CD4-positive, alpha-beta T cell treated with Interleukin-6 at 100 ng/mL for 8 hours (primary cell): ENCODE measurements around the gene PIEZO1.

Source experiments
- DNase-seq: peaks from one replicate; pipeline ENCODE4 v3.0.0-alpha.2; 2020; ENCODE audit warnings: mixed read lengths, low spot score

PIEZO1 gene

DNA sequence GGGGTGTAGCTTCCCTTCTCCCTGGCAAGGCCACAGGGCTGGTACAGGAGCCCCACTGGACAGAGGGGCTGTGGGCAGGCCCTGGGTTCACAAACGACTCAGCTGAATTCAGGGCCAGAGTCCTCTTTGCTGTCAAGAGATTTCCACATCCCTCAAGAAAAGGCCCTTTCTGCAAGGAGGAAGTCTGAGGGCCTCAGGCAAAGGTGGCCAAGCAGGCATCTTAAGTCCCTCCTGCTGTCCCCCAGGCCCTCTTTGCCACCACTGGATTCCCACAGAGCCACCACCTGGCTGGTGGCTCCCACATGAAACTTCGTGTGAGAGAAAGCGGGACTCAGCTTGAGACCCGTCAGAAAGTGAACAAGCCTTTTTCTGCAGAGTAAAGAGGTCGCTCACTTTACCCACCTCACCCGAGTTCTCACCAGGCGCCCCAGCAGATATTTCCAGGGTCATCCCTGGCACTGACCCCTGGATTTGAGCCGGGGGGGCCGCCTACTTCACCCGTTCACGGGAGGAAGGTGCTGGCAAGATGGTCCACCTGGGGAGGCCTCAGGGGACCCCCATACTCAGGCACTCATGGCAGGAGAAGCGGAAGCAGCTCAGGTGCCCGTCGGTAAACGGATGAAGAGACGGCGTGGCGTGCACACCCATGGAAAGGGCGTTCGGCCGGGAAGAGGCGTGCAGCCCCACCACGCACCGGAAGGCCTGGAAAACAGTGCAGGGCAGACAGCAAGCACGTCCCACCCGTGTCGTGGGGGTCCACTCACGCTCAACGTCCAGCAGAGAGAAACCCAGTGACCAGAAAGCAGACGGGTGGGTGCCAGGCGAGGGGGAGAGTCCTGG is 82.4 kb downstream of the PIEZO1 start:
- DNase-seq: no peak

DNA sequence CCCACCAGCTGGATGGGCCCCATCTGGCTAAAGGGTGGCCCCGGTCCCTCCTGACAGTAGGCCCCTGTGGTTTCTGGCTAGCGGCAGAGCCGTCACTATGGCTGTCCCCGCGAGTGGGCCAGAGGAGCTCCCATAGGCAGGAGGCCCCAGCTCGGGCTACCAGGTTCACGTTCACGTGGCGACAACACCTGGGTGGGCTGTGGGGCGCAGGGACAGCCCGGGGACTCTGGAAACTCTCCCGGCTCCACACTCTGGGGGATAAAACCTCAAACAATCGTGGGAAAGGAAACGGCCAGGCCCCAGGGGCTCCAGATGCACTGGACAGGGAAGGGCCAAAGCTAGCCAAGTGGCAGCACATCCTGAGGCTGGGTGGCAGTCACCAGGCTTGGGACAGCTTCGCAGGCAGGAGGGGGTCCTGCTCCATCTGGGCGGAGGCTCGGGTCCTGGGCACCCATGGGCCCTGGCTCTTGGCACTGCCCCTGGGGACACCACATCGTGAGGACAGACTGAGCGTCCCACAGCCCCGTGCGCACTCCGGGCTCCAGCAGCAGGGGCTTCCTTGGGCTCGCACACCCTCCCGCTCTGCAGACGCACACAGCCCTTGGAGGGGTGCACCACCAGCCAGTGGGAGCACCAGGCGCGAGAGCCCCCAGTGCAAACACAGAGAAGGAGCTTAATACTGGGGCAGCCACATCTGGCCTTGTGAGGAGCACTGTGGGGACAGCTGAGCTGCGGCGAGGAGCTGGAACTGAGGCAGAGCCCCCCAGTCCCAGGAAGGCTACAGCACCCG is 83.2 kb downstream of the PIEZO1 start:
- no peak for DNase-seq

- DNase-seq: peak; percentile 96
Observed at GRCh38 chr16:88700636-88701482, 84.2 kb downstream of the PIEZO1 start.

DNA sequence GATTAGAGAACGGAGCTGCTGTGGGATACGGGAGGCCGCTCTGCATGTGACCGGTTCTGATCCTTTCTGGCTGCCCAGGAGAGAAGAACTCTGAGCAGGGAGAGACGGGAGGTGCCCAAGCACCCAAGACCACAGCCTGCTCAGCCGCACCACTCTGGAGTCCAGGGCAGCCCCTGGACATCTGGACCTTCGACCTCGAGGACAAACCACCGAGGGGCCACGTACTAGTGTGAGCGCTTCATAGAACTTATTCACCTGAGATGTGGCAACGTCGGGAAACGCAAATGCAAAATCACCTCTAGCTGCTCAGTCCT is 84.7 kb downstream of the PIEZO1 start:
- no peak for DNase-seq

DNA sequence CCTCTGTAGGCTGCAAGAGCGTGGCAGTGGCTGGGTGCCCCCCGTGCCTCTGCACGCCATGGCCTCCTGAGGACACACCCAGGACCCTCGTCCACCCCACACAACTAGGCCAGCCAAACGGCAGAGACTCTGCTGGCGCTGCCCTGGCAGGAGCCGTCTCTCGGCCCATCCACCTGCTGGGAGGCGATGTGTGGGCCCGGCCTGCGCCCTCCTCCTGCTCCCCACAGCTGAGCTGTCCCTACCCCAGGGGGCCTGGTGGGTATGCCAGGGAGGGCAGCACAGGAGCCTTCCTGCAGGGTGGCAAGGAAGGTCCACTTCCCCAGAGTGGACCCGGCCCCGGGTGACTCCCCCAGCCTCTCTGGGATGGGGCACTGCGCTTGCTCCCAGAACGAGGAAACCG is 85.8 kb downstream of the PIEZO1 start:
- DNase-seq: no peak

DNA sequence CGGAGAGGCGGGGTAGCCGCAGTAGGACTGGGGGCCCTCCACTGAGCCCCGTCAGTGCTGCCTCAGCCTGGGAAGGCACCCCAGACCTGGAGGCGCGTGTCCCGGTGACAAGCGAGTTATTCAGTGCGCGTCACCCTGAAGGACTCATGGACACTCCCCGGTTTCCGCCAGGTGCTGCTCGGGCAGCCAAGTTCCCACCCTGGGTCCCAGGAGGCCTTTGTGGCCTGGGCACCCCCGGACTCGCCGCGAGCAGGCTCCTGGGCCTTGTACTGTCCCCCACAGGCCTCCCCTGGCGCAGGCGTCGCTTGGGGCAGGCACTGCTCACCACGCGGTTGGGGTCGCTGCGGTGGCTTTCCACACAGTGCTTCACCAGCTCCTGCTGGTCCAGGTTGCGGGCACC is 86.4 kb downstream of the PIEZO1 start:
- DNase-seq: no peak

DNA sequence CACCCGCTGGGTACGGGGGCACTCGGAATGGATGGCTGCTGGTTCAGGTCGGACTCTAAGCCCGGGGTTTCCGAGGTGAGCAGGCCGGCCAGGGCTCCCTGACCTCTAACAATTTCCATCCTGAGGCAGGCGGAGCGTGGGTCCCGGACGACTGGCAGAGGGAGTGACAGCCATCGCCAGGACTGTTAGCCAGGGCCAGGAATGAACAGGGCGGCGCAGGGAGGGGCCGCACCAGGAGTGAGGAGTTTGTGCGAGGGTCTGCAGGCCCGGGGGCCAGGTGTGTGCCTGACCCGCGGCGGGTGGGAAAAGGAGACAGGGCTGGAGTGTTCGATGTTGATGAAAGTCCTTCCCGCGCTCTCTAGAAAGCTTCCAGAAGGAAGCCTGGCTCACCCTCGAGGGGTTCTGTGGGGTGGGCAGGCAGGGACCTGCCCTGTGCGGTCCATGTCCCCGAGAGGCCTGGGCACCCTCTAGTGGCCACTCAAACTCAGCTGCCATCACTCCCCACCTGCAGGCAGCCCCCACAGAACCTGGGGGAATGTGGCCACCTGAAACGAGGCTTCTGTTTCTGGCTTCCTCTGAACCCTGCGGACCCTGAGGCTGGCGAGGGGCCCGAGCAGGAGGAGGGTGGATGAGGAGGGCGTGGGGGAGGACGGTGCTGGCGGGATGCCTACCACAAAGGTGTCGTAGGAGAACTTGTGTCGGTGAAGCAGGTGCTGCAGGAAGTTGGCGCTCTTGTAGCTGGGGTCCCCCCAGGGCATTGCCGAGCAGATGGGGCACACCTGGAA is 87.0 kb downstream of the PIEZO1 start:
- DNase-seq: peak; percentile 23

GRCh38 chr16:88697116-88697830 is 87.7 kb downstream of the PIEZO1 start:
- DNase-seq: no peak

- DNase-seq: no peak
Observed at GRCh38 chr16:88696441-88696840, 88.6 kb downstream of the PIEZO1 start.

DNA sequence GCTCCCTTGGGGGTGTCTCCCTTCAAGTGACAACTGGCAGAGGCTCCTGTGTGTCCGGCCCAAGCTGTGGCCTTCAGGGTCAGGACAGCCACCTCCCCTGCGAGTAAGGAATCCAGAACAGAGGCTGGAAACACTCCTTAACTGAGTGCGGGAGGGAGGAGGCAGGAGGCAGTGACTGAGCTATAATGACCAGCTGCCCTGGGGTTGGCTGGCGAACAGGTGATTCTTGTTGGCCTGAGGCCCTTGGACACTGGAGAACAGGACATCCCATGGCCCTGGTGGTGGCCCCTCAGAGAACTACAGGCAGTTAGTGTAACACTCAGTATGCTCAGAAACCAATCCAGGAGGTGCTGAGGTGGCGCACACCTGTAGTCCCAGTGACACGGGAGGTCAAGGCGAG is 89.3 kb downstream of the PIEZO1 start:
- no peak for DNase-seq

GRCh38 chr16:88695218-88695617 is 89.8 kb downstream of the PIEZO1 start:
- no peak for DNase-seq

DNA sequence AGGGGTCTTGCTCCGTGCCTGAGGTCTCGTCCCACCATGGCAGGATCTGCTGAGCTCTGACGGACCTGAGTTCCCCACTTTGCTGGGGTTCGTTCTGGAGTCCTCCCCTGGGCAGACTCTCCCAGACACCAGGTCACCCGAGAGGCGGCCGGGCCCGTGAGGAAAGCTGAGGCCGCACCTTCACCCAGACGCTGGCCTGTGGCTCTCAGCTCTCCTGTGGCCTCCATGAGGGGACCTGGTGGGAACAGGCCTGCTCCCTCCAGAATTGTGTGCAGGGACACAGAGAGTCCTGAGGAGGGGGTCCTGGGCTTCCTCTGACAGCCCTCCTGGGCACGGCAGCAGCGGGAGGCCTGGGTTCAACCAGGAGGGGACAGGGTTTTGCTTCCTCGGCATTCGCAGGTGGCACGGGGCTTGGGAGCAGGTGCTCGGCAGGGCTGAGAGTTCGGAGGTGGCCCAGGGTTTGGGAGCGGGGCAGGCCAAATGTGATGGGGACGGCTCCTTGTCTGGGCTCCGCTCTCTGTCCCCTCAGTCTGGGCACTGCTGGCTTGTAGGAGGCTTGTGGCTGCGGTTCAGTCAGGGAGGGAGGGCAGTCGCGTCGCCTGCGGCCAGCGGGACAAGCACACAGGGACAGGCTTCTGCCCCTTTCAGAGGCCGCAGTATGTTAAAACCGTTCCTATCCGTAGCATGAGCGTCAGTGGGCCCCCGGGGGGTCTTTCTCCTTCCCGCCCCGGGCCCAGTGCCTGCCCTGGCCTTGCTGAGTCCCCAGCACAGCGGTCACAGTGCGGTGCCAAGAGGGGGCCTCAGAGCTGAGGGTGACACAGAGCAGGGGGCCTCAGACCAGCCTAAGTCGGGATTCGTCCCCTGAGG is 90.6 kb downstream of the PIEZO1 start:
- DNase-seq: no peak

DNA sequence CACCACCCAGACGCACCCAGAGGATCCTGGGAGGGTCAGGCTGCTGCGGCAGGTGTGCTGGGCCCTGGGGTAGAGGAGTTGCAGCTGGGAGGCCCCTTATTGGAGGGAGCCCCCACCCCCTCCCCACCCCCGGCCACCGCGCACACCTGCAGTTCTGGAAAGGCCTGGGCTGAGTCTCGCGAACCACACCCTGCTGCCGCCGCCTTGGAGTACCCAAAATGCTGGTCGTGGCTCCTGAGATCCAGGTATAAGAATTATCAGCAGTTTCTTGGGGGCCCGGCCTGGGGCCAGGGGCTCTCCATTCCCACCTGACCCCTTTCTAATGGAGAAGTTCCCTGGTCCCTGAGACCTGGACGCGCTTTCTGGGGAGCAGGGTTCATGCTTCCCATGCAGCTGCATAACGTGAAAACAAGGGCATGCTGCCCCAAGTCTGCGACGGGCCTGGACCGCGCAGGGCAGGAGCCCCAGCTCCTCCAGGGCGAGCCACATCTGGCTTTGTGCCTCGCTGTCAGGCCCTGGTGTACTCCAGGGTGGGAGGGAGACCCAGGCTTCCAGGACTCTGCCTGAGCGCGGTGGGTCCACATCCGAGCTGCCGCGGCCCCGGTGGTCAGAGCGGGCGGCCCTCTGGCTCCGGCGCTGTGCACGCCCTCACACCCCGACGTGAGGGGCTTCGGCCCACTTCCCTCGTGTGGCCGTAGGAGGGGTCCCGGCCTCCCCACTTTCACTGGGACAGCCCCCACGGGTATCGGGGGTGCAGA is 91.4 kb downstream of the PIEZO1 start:
- DNase-seq: no peak

DNA sequence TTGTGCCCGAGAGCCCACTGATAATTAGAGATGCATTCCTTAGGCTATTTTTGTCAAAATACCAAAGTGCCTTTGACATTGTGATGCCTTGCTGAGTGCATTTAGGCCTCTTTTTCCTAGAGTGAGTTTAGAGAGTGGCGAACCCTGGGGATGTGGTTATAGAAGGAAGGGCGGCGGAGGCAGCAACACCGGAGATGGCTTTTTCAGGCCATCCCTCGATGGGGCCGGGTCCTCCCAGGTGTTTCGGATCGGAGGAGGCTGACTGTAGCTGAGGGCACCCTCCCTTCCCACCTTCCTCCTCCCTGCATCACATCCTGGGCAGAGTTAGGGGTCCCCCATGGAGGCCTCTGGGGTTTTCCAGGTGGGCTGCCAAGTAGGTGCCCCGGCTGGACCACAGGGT is 92.2 kb downstream of the PIEZO1 start:
- DNase-seq: no peak

GRCh38 chr16:88691924-88692560 is 93.0 kb downstream of the PIEZO1 start:
- DNase-seq: peak; percentile 26

DNA sequence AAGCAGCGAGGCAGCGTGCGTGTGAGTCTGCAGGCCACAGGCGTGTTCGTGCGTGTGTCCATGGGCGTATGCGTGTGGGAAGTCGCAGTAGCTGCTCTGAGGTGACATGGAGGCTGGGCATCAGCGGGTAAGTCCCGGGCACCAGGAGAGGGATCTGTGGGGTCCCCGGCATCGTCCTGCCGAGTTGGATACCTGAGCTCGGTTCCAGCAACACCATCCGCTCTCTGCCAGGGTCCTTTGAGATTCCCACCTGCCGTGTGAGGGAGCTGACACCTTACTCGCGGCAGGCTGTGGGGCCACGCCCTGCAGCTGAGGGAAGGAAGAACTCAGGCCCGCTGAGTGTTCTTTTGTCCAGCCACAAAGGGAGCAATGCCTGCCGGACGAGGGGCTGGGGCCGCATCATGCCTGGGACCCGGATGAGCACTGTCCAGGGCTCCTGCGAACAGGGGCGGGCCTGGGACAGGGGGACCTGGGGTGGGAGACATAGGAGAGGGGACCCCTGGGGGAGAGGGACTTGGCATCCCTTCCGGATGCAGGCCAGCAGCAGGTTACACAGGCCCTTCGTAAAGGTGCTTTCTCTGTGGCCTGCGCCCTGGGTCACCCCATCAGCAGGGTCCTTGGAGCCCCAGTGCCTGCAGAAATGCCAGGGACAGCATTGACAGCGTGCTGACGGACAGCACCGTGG is 93.7 kb downstream of the PIEZO1 start:
- DNase-seq: no peak

- DNase-seq: no peak
Observed at GRCh38 chr16:88690341-88691128, 94.5 kb downstream of the PIEZO1 start.
